ENCODE measurements around the gene GAS5.

Gene GAS5

DNA sequence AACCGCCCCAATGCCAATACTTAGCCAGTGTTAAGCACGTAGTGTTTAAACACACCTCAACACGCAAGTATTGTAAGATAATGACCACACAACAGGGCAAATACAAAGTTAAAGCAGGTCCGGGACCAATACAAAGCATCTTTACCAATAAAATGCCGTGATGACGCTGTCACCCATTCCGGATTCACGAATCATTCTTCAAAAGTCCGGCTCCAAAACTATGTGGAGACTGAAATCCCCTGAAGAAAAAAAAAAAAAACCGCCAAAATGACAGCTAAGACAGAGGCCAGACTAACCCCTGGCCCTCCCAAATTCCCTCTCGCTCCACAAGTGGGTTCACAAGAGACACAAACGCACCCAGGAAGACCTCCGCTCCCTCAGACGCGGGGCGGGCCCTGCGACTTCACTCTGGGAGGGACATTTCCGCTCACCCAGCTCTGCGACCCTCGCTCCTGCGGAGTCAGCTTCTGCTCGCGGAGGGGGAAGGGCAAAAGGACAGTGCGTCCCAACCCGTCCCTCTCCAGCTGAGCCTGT lies 43.9 kb downstream of the GAS5 start:
- Histone ChIP-seq H3K27me3 (ENCODE audit: low read depth, low read length) (no peaks in the 10 kb centered on the region), H3K4me3 (ENCODE audit: low read depth in 1 of 2, low read length in 2 of 2) (peak overlapping the region; percentile 84 to 96), H3K4me1 (ENCODE audit: control insufficient read depth in 1 of 2, insufficient read depth in 2 of 2, low read length in 2 of 2) (peaks cover 9 to 11% of the 10 kb centered on the region in 2 donors), H3K9me3 (ENCODE audit: control insufficient read depth in 1 of 2, low read length in 2 of 2) (no peaks in the 10 kb centered on the region), H3K27ac (ENCODE audit: low read length) (peak overlapping the region; percentile 90), H3K36me3 (ENCODE audit: control insufficient read depth in 1 of 2, insufficient read depth in 2 of 2, low read length in 2 of 2) (peaks cover 0 to 9% of the 10 kb centered on the region in 2 donors)

DNA sequence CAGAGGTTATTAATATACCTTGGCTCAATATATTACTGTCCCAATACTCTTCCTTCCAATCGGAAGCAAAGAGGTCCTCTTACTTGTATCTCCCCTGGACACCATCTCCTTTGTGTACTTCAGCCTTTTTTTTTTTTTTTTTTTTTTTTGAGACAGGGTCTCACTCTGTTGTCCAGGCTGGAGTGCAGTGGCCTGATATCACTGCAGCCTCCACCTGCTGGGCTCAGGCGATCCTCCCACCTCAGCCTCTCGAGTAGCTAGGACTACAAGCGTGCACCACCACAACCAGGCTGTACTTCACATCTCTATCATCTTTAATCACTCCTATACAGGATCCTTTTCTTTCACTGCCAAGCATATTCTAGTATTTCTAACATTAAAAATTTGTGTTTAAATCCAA lies 46.1 kb downstream of the GAS5 start:
- no peaks in the 10 kb centered on the region for H3K9me3 ChIP-seq (ENCODE audit: control insufficient read depth in 1 of 2, low read length in 2 of 2)
- peaks cover 0 to 9% of the 10 kb centered on the region in 2 donors for H3K36me3 ChIP-seq (ENCODE audit: control insufficient read depth in 1 of 2, insufficient read depth in 2 of 2, low read length in 2 of 2)
- peaks cover 9 to 11% of the 10 kb centered on the region in 2 donors for H3K4me1 ChIP-seq (ENCODE audit: control insufficient read depth in 1 of 2, insufficient read depth in 2 of 2, low read length in 2 of 2)
- H3K27me3 ChIP-seq (ENCODE audit: low read depth, low read length) = no peaks in the 10 kb centered on the region
- no peak overlapping the region for H3K27ac ChIP-seq (ENCODE audit: low read length)
- H3K4me3 ChIP-seq (ENCODE audit: low read depth in 1 of 2, low read length in 2 of 2) = no peak overlapping the region

- Histone ChIP-seq H3K36me3 (ENCODE audit: control insufficient read depth in 1 of 2, insufficient read depth in 2 of 2, low read length in 2 of 2) (no peaks in the 10 kb centered on the region), H3K9me3 (ENCODE audit: control insufficient read depth in 1 of 2, low read length in 2 of 2) (no peaks in the 10 kb centered on the region), H3K4me3 (ENCODE audit: low read depth in 1 of 2, low read length in 2 of 2) (no peak overlapping the region), H3K4me1 (ENCODE audit: control insufficient read depth in 1 of 2, insufficient read depth in 2 of 2, low read length in 2 of 2) (peaks cover 5 to 6% of the 10 kb centered on the region in 2 donors), H3K27me3 (ENCODE audit: low read depth, low read length) (no peaks in the 10 kb centered on the region), H3K27ac (ENCODE audit: low read length) (no peak overlapping the region)
Observed at GRCh38 chr1:173818459-173818858, 49.3 kb downstream of the GAS5 start.
